Activated CD8-positive, alpha-beta T cell treated with anti-CD3 and anti-CD28 coated beads for 36 hours (primary cell): ENCODE results near the gene HCK. TPM values are rescaled to one million over a fixed set of nuclear protein-coding genes. Genes with fewer than 3 reads are reported as not detected.

ENCODE experiments used
- ATAC-seq: fragments of 200-7000 bp; cut with Tn5 transposase; one replicate; pipeline ENCODE4 v1.10.0; 2021; ENCODE audit warnings: mild to moderate bottlenecking, moderate library complexity
- CTCF ChIA-PET: fragments of 350-600 bp; sonication (Branson Sonifier 250); formaldehyde crosslinking; loops from one replicate; lab custom pipeline; 2021; ENCODE audit warnings: antibody characterized with exemption; lab: Charles Lee
- POLR2A ChIA-PET: fragments of 350-600 bp; sonication (Branson Sonifier 250); formaldehyde crosslinking; loops from one replicate; lab custom pipeline; 2021; ENCODE audit warnings: antibody characterized with exemption; lab: Charles Lee
- DNase-seq: peaks from one replicate; pipeline ENCODE4 v3.0.0-alpha.2; 2020
- H3K27ac Mint-ChIP-seq: one replicate; pipeline ENCODE4 v1.8.0; 2021; ENCODE audit warnings: mild to moderate bottlenecking, mixed read lengths
- H3K27me3 Mint-ChIP-seq: one replicate; pipeline ENCODE4 v1.8.0; 2021; ENCODE audit warnings: mixed read lengths
- H3K36me3 Mint-ChIP-seq: one replicate; pipeline ENCODE4 v1.8.0; 2021; ENCODE audit warnings: low read depth, mixed read lengths
- H3K4me1 Mint-ChIP-seq: one replicate; pipeline ENCODE4 v1.8.0; 2021; ENCODE audit warnings: low read depth, mixed read lengths
- H3K4me3 Mint-ChIP-seq: one replicate; pipeline ENCODE4 v1.8.0; 2021; ENCODE audit warnings: mild to moderate bottlenecking, moderate library complexity, mixed read lengths
- H3K9me3 Mint-ChIP-seq: one replicate; pipeline ENCODE4 v1.8.0; 2021; ENCODE audit warnings: mixed read lengths
- CTCF ChIP-seq: fragments of 200-600 bp; IDR thresholded peaks from one replicate; pipeline ENCODE4 v1.8.0; 2022; ENCODE audit warnings: antibody characterized with exemption, mild to moderate bottlenecking
- intact Hi-C: fragments of 100-400 bp; cut with micrococcal nuclease; formaldehyde crosslinking; loops from one replicate; pipeline ENCODE4 v1.10.0; 2022
- total RNA-seq, 2 experiments: library from RNA; stranded (reverse); gene quantifications; one replicate each; pipeline ENCODE4 v1.2.3, GENCODE V29; 2021

Gene HCK
- total RNA-seq, 2 experiments from 2014 or later: not detected

- ATAC-seq: no peak
- peaks cover 2% of the 10 kb centered on the region for H3K4me1 Mint-ChIP-seq
- no peak for DNase-seq
- H3K9me3 Mint-ChIP-seq: no peaks in the 10 kb centered on the region
- no peak overlapping the region for H3K4me3 Mint-ChIP-seq
- ChIA-PET POLR2A (no interaction called here), CTCF (interaction anchor here (1.6 to 1.7 kb wide), 2 partner anchors 27 to 218 kb away, joined by 4 read pairs; no protein-coding TSS in a partner anchor)
- TF ChIP-seq CTCF: no peak
- H3K27me3 Mint-ChIP-seq: peaks cover 18% of the 10 kb centered on the region
- H3K36me3 Mint-ChIP-seq: no peaks in the 10 kb centered on the region
- intact Hi-C loops: no loop called here
- no peak overlapping the region for H3K27ac Mint-ChIP-seq
Observed at GRCh38 chr20:32064667-32065066, 12.6 kb downstream of the HCK start.

GRCh38 chr20:32067234-32067821, 15.3 kb downstream of the HCK start:
- H3K4me1 Mint-ChIP-seq: peaks cover 2% of the 10 kb centered on the region
- H3K4me3 Mint-ChIP-seq: no peak overlapping the region
- ChIA-PET POLR2A (no interaction called here), CTCF (interaction anchor here (1.0 to 1.3 kb wide), 2 partner anchors 25 to 35 kb away, joined by 4 read pairs; no protein-coding TSS in a partner anchor)
- no peaks in the 10 kb centered on the region for H3K9me3 Mint-ChIP-seq
- no peak for ATAC-seq
- TF ChIP-seq CTCF: no peak
- H3K27me3 Mint-ChIP-seq: peaks cover 3% of the 10 kb centered on the region
- H3K36me3 Mint-ChIP-seq: no peaks in the 10 kb centered on the region
- intact Hi-C loops: no loop called here
- DNase-seq: no peak
- H3K27ac Mint-ChIP-seq: no peak overlapping the region

GRCh38 chr20:32068174-32068573, 16.1 kb downstream of the HCK start:
- POLR2A ChIA-PET: no interaction called here
- no peaks in the 10 kb centered on the region for H3K9me3 Mint-ChIP-seq
- DNase-seq (no peak), ATAC-seq (no peak)
- CTCF ChIA-PET: interaction anchor here (0.7 kb wide), 1 partner anchor 260 kb away, joined by 3 read pairs; no protein-coding TSS in a partner anchor
- H3K27me3 Mint-ChIP-seq: peaks cover 1% of the 10 kb centered on the region
- no peaks in the 10 kb centered on the region for H3K4me1 Mint-ChIP-seq
- H3K36me3 Mint-ChIP-seq: no peaks in the 10 kb centered on the region
- intact Hi-C loops: no loop called here
- no peak for TF ChIP-seq CTCF
- H3K4me3 Mint-ChIP-seq: no peak overlapping the region
- H3K27ac Mint-ChIP-seq: no peak overlapping the region

GRCh38 chr20:32069711-32070110, 17.7 kb downstream of the HCK start:
- Mint-ChIP-seq H3K27me3 (no peaks in the 10 kb centered on the region), H3K4me3 (no peak overlapping the region), H3K36me3 (no peaks in the 10 kb centered on the region), H3K9me3 (no peaks in the 10 kb centered on the region), H3K27ac (no peak overlapping the region), H3K4me1 (no peaks in the 10 kb centered on the region)
- CTCF ChIA-PET: no interaction called here
- no peak for ATAC-seq
- POLR2A ChIA-PET: no interaction called here
- intact Hi-C loops: no loop called here
- no peak for TF ChIP-seq CTCF
- no peak for DNase-seq

GRCh38 chr20:32070282-32070681, 18.2 kb downstream of the HCK start:
- no peak for DNase-seq
- Mint-ChIP-seq H3K36me3 (no peaks in the 10 kb centered on the region), H3K4me3 (no peak overlapping the region), H3K27ac (no peak overlapping the region), H3K4me1 (no peaks in the 10 kb centered on the region), H3K9me3 (no peaks in the 10 kb centered on the region), H3K27me3 (no peaks in the 10 kb centered on the region)
- no peak for ATAC-seq
- intact Hi-C loops: no loop called here
- TF ChIP-seq CTCF: no peak
- POLR2A ChIA-PET: no interaction called here
- CTCF ChIA-PET: no interaction called here
